NT2/D1 (cell line): Measurements from ENCODE around the gene DPY19L2.

Source experiments
- SUZ12 ChIP-seq: IDR thresholded peaks from 2 replicates; pipeline ENCODE4 v1.6.1; 2011; ENCODE audit not compliant: insufficient read length, insufficient read depth; ENCODE audit errors: extremely low read depth
- YY1 ChIP-seq: IDR thresholded peaks from 2 replicates; pipeline ENCODE4 v1.6.1; 2011; ENCODE audit not compliant: insufficient read length, insufficient read depth

DNA sequence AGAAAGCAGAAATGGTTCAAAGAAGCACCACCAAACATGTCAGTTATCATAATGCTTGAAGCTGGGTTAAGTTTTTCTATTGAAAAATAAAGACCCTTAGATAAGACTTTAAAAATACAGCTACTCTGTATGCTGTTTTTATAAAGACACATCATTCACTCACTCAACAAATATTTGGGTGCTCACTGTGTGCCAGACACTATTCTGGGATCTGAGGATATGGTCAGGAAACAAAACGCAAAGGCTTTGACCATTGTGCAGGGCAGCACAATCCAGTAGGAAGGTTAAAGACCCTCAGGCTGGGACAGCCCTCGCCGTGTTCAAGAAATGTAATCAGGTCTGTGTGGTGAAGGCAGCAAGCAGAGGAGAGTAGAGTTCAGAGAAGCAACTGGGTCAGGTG lies 38.0 kb upstream of the DPY19L2 start:
- no peak for TF ChIP-seq YY1
- no peak for TF ChIP-seq SUZ12
